GM10847 (cell line): Measurements from ENCODE around the gene CUEDC1.

Experiments used
- POLR2A ChIP-seq: IDR thresholded peaks from 2 replicates; pipeline ENCODE4 v1.6.1; 2011; ENCODE audit not compliant: insufficient read length; ENCODE audit errors: extremely low read depth

CUEDC1 gene

GRCh38 chr17:57818066-57818465 is 137.1 kb downstream of the CUEDC1 start:
- TF ChIP-seq POLR2A = no peak

- no peak for TF ChIP-seq POLR2A
These were observed 137.9 kb downstream of the CUEDC1 start for GRCh38 chr17:57817299-57817698.

- TF ChIP-seq POLR2A = no peak
These were observed 140.8 kb downstream of the CUEDC1 start for GRCh38 chr17:57814421-57814820.

- TF ChIP-seq POLR2A = no peak
These were observed 143.5 kb downstream of the CUEDC1 start for GRCh38 chr17:57811638-57812280.
